Transverse colon (tissue), 4 donors: ENCODE data around the gene ORC4. TPM values are rescaled to one million over a fixed set of nuclear protein-coding genes. Genes with fewer than 3 reads are reported as not detected.

ENCODE experiments used
- DNase-seq: peaks from one replicate; pipeline ENCODE4 v3.0.0-alpha.2; 2019
- H3K27ac ChIP-seq, 4 donors: fragments of 200-600 bp; sonication (generic); 2 replicates each; pipeline ENCODE4 v1.5.1; 2016 to 2018; ENCODE audit warnings: inconsistent platforms in 4 of 4
- H3K27me3 ChIP-seq: fragments of 200-600 bp; sonication (generic); 2 replicates; pipeline ENCODE4 v1.5.1; 2017; ENCODE audit warnings: inconsistent platforms
- H3K36me3 ChIP-seq, 4 donors: fragments of 200-600 bp; sonication (generic); 2 replicates each; pipeline ENCODE4 v1.5.1; 2017 to 2019; ENCODE audit warnings: inconsistent platforms in 4 of 4
- H3K4me1 ChIP-seq, 4 donors: fragments of 200-600 bp; sonication (generic); 2 replicates each; pipeline ENCODE4 v1.5.1; 2017 to 2020; ENCODE audit warnings: inconsistent platforms in 4 of 4
- H3K4me3 ChIP-seq, 4 donors: fragments of 200-600 bp; sonication (generic); 1 replicate in 1 of 4; 2 replicates in 3 of 4; pipeline versions ENCODE4 v1.5.1 to v1.6.1; 2017 to 2019; ENCODE audit warnings: inconsistent platforms in 4 of 4
- H3K9me3 ChIP-seq, 2 donors: fragments of 200-600 bp; sonication (generic); 2 replicates each; pipeline ENCODE4 v1.5.1; 2017 to 2019; ENCODE audit warnings: inconsistent platforms in 2 of 2
- CTCF ChIP-seq, 5 experiments: fragments of 200-600 bp in 3 of 5; fragments of 450-650 bp in 2 of 5; sonication (generic) in 3 of 5; IDR thresholded peaks; 1 replicate in 2 of 5; 2 replicates in 3 of 5; pipeline ENCODE4 v1.5.1; 2016 to 2017; ENCODE audit warnings: antibody characterized with exemption in 5 of 5, inconsistent platforms in 3 of 5, mild to moderate bottlenecking in 2 of 5, moderate library complexity in 1 of 5
- EP300 ChIP-seq: sonication (generic); formaldehyde crosslinking; IDR thresholded peaks from one replicate; pipeline ENCODE4 v1.6.1; 2017; ENCODE audit warnings: antibody characterized with exemption, low read depth
- POLR2A ChIP-seq: fragments of 450-650 bp; IDR thresholded peaks from one replicate; pipeline ENCODE4 v1.6.1; 2016; ENCODE audit warnings: antibody characterized with exemption, mild to moderate bottlenecking, moderate library complexity
- POLR2AphosphoS5 ChIP-seq, 3 donors: sonication (generic); formaldehyde crosslinking; IDR thresholded peaks; one replicate each; pipeline ENCODE4 v1.6.1; 2016; ENCODE audit warnings: antibody characterized with exemption in 3 of 3
- WGBS, 2 donors: methylation state at CpG; one replicate each; pipeline ENCODE4 v1.1.5; 2018; ENCODE audit warnings: low coverage in 1 of 2; 5-methylcytosine and 5-hydroxymethylcytosine counted together
- in situ Hi-C, 4 donors: fragments of 200-750 bp; cut with MboI; loops; one replicate each; pipeline versions ENCODE4 v1.15.0 to v1.15.1; 2017; ENCODE audit warnings: low sequenced_read_pairs in 3 of 4, low pct_ligation_motif_present in 1 of 4, low pct_unique_long_range_greater_than_20kb in 1 of 4
- intact Hi-C: fragments of 100-400 bp; cut with DNase I; formaldehyde crosslinking; loops from one replicate; pipeline ENCODE4 v1.15.1; 2023; ENCODE audit warnings: low total_unique reads
- total RNA-seq, 4 donors: library from RNA; depleted of rRNA; stranded (reverse); fragments of >200 nt; gene quantifications; one replicate each; pipeline ENCODE4 v1.1.0, GENCODE V29; 2016

Gene ORC4
- total RNA-seq, 4 donors from 2014 or later, result 5.2 to 65.3 (median 50.1) TPM

- no peaks in the 10 kb centered on the region for H3K27me3 ChIP-seq
- intact Hi-C loops (no loop called here), in situ Hi-C loops (no loop called here)
- no peak for DNase-seq
- no peaks in the 10 kb centered on the region for H3K9me3 ChIP-seq
- TF ChIP-seq EP300 (no peak), POLR2A (no peak), CTCF (IDR thresholded peaks at IDR 0.05) (no peak), POLR2AphosphoS5 (IDR thresholded peaks at IDR 0.05) (no peak)
- 79 to 90% methylated on average over 1 of the region's 1 CpG for WGBS, 2 donors
- H3K4me1 ChIP-seq, result no peaks in the 10 kb centered on the region
- no peak overlapping the region for H3K27ac ChIP-seq
- no peak overlapping the region for H3K4me3 ChIP-seq
- peaks cover 0 to 11% (median 0%) of the 10 kb centered on the region in 4 donors for H3K36me3 ChIP-seq
Observed at GRCh38 chr2:148058641-148059040, 38.1 kb upstream of the ORC4 start.

GRCh38 chr2:148052687-148053086 is 32.1 kb upstream of the ORC4 start:
- H3K36me3 ChIP-seq, result peaks cover 0 to 11% (median 0%) of the 10 kb centered on the region in 4 donors
- no peak overlapping the region for H3K27ac ChIP-seq
- TF ChIP-seq CTCF (IDR thresholded peaks at IDR 0.05) (no peak), POLR2AphosphoS5 (IDR thresholded peaks at IDR 0.05) (no peak), EP300 (no peak), POLR2A (no peak)
- in situ Hi-C loops, result no loop called here
- H3K4me3 ChIP-seq, result no peak overlapping the region
- intact Hi-C loops, result no loop called here
- WGBS, 2 donors, result 93 to 96% methylated on average over 3 of the region's 3 CpGs
- no peak for DNase-seq
- no peaks in the 10 kb centered on the region for H3K27me3 ChIP-seq
- no peaks in the 10 kb centered on the region for H3K9me3 ChIP-seq
- peaks cover 0 to 6% (median 0%) of the 10 kb centered on the region in 4 donors for H3K4me1 ChIP-seq

- Histone ChIP-seq H3K36me3 (peaks cover 0 to 6% (median 0%) of the 10 kb centered on the region in 4 donors), H3K4me1 (peaks cover 0 to 6% (median 0%) of the 10 kb centered on the region in 4 donors), H3K9me3 (no peaks in the 10 kb centered on the region), H3K27me3 (no peaks in the 10 kb centered on the region), H3K4me3 (no peak overlapping the region), H3K27ac (no peak overlapping the region)
- DNase-seq, result no peak
- in situ Hi-C loops, result no loop called here
- intact Hi-C loops, result no loop called here
- TF ChIP-seq POLR2A (no peak), CTCF (IDR thresholded peaks at IDR 0.05) (no peak), POLR2AphosphoS5 (IDR thresholded peaks at IDR 0.05) (no peak), EP300 (no peak)
Observed at GRCh38 chr2:148049284-148049683, 28.7 kb upstream of the ORC4 start.

- no peak overlapping the region for H3K4me3 ChIP-seq
- H3K9me3 ChIP-seq, result no peaks in the 10 kb centered on the region
- peaks cover 0 to 6% (median 0%) of the 10 kb centered on the region in 4 donors for H3K4me1 ChIP-seq
- no peak for TF ChIP-seq EP300
- TF ChIP-seq POLR2A, result no peak
- no peak for TF ChIP-seq CTCF (IDR thresholded peaks at IDR 0.05)
- no peak for TF ChIP-seq POLR2AphosphoS5 (IDR thresholded peaks at IDR 0.05)
- intact Hi-C loops, result no loop called here
- WGBS, 2 donors, result 73 to 78% methylated on average over 1 of the region's 1 CpG
- no peak overlapping the region for H3K27ac ChIP-seq
- in situ Hi-C loops, result no loop called here
- H3K27me3 ChIP-seq, result no peaks in the 10 kb centered on the region
- H3K36me3 ChIP-seq, result peaks cover 0 to under 1% (median 0%) of the 10 kb centered on the region in 4 donors
- no peak for DNase-seq
Observed at GRCh38 chr2:148048475-148049221, 28.1 kb upstream of the ORC4 start.
